ENCODE measurements around the gene DUSP8.
"Not testable (repeated sequence)": the region's sequence is repeated elsewhere in the genome, so short reads cannot be mapped to it uniquely, and the experiment has no call there.

DNA sequence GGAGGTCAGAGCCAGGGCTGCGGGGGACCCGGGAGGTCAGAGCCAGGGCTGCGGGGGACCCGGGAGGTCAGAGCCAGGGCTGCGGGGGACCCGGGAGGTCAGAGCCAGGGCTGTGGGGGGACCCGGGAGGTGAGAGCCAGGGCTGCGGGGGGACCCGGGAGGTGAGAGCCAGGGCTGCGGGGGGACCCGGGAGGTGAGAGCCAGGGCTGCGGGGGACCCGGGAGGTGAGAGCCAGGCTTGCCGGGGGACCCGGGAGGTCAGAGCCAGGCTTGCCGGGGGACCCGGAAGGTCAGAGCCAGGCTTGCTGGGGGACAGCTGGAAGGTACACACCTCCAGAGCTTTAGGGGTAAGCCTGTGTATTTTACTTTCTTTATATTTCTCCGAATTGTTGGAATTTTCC lies 61.7 kb downstream of the DUSP8 start:
- TF ChIP-seq POLR2A, POLR2AphosphoS5 (IDR thresholded peaks at IDR 0.05; ENCODE audit: low read depth, low read length): not testable (repeated sequence)

All from GM12892 (cell line).